Measurements from ENCODE around the gene GID8. TPM values are rescaled to one million over a fixed set of nuclear protein-coding genes. Genes with fewer than 3 reads are reported as not detected.
A peak's percentile ranks its signal among the peaks of the same experiment; 100 is the strongest.

GID8 gene
- total and polyA plus RNA-seq, 4 donors: 11.0 to 35.4 (median 23.7) TPM

DNA sequence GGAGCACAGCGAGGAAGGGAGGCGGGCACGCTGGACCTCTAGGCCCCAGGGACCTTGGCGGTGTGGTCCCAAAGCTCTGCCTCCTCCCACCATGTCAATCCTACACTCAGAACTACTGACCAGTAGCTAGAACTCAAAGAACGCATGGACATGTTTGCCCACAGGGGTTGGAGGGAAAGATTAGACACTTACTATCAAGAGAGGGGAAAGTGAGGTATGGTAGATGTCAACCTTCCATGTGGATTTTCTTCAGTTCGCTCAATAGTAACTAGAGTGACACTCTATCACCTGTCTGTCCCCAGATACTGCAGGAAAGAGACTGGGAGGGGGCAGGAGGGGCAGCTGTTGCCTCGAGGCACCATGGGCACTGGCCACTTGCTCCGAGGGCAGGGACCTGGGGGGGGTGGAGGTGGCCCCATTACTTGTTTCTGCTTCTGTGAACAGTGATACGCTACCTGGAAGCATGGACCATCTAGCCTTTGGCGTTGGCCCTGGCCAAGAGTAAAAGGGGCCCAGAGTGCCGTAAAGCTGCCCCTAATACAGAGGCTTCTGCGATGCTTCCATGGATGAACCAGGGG is 10.7 kb upstream of the GID8 start:
- ATAC-seq (ENCODE audit: insufficient read depth, low FRiP score) (no peak), DNase-seq (no peak)
- H3K4me3 ChIP-seq: peak overlapping the region; percentile 13
- no peak overlapping the region for H3K9ac ChIP-seq (ENCODE audit: insufficient read depth in 1 of 2, low read length in 2 of 2)
- H3K9me3 ChIP-seq (ENCODE audit: control insufficient read depth in 4 of 4, insufficient read depth in 3 of 4, low read length in 3 of 4): peaks cover 0 to 1% (median 0%) of the 10 kb centered on the region in 4 donors
- TF ChIP-seq, protein P1, sequence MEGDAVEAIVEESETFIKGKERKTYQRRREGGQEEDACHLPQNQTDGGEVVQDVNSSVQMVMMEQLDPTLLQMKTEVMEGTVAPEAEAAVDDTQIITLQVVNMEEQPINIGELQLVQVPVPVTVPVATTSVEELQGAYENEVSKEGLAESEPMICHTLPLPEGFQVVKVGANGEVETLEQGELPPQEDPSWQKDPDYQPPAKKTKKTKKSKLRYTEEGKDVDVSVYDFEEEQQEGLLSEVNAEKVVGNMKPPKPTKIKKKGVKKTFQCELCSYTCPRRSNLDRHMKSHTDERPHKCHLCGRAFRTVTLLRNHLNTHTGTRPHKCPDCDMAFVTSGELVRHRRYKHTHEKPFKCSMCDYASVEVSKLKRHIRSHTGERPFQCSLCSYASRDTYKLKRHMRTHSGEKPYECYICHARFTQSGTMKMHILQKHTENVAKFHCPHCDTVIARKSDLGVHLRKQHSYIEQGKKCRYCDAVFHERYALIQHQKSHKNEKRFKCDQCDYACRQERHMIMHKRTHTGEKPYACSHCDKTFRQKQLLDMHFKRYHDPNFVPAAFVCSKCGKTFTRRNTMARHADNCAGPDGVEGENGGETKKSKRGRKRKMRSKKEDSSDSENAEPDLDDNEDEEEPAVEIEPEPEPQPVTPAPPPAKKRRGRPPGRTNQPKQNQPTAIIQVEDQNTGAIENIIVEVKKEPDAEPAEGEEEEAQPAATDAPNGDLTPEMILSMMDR (IDR thresholded peaks at IDR 0.05; ENCODE audit: control extremely low read depth, extremely low read depth): no peak
- H3K27me3 ChIP-seq (ENCODE audit: control insufficient read depth in 3 of 3, insufficient read depth in 3 of 3, low read length in 2 of 3): no peaks in the 10 kb centered on the region
- no peaks in the 10 kb centered on the region for H3K36me3 ChIP-seq (ENCODE audit: control insufficient read depth in 4 of 4, insufficient read depth in 4 of 4, low read length in 4 of 4)
- 80 to 81% methylated on average over 12 of the region's 12 CpGs for WGBS, 2 donors
- H3K27ac ChIP-seq (ENCODE audit: low read depth in 1 of 2, low read length in 1 of 2): peak overlapping the region; percentile 72 to 99
- peaks cover 20 to 55% (median 23%) of the 10 kb centered on the region in 5 donors for H3K4me1 ChIP-seq (ENCODE audit: control insufficient read depth in 5 of 5, insufficient read depth in 5 of 5, low read length in 5 of 5)

DNA sequence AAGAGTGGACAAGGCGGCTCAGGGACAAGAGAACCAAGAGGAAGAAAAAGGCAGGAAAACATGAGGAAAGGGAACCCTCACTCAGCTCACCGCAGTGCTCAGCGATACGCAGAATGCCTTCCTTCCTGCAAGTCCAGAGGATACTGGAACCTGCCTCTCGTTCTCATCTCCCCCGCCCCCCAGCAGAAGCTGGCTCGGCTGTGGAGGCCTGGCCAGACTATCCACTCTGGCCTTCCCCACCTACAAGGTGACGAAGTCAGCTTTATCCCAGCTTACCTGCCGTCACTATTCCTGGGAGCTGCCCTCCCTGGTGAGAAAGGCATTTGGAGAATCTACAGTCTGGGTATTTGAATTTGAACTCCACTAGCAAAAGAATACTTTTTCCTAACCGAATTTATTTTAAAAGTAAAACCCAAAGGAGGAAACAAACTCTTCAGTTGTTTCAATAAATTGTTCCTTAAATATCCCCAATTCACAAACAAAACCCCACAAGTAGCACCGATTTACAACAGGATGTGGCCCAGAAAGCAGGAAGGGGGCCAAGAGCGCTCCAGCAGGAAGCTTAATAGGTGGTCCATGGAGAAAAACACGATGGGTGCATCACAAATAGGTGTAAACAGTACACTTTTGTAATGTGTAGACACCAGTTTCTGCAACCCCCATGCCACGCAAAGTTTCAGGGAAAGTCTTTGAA is 9.6 kb upstream of the GID8 start:
- H3K36me3 ChIP-seq (ENCODE audit: control insufficient read depth in 4 of 4, insufficient read depth in 4 of 4, low read length in 4 of 4): no peaks in the 10 kb centered on the region
- 17 to 28% methylated on average over 14 of the region's 14 CpGs for WGBS, 2 donors
- DNase-seq (peak in 2 of 3 donors; percentile 30 to 62), ATAC-seq (ENCODE audit: insufficient read depth, low FRiP score) (no peak)
- peak overlapping the region; percentile 76 to 91 for H3K27ac ChIP-seq (ENCODE audit: low read depth in 1 of 2, low read length in 1 of 2)
- no peaks in the 10 kb centered on the region for H3K27me3 ChIP-seq (ENCODE audit: control insufficient read depth in 3 of 3, insufficient read depth in 3 of 3, low read length in 2 of 3)
- peaks cover 20 to 50% (median 20%) of the 10 kb centered on the region in 5 donors for H3K4me1 ChIP-seq (ENCODE audit: control insufficient read depth in 5 of 5, insufficient read depth in 5 of 5, low read length in 5 of 5)
- peak overlapping the region; percentile 54 for H3K4me3 ChIP-seq
- no peak overlapping the region for H3K9ac ChIP-seq (ENCODE audit: insufficient read depth in 1 of 2, low read length in 2 of 2)
- TF ChIP-seq, protein P1 (IDR thresholded peaks at IDR 0.05; ENCODE audit: control extremely low read depth, extremely low read depth): no peak
- no peaks in the 10 kb centered on the region for H3K9me3 ChIP-seq (ENCODE audit: control insufficient read depth in 4 of 4, insufficient read depth in 3 of 4, low read length in 3 of 4)

DNA sequence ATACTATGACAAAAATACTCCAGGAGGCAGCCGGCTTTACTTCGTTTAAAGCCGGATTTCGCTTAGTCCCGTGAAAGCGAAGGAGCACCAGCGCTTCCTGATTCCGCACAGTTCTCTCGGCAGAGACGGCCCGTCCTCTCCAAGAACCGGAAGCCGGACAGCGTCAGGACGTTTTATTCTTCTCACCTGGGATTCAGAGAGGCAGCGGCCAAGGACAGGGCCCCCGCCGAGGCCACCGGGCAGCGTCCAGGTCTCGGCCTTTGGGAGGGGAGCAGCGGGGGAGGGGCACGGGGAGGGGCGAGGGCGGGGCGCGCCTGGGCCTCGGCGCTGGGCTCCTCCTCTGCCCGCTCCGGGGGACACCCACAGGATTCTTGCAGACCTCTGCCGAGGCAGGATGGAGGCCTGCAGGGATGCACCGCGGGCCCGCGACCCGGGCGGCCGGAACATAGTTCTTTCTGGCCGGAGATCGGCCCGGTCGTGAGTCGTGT is 8.9 kb upstream of the GID8 start:
- Histone ChIP-seq H3K27ac (ENCODE audit: low read depth in 1 of 2, low read length in 1 of 2) (peak overlapping the region; percentile 76 to 91), H3K36me3 (ENCODE audit: control insufficient read depth in 4 of 4, insufficient read depth in 4 of 4, low read length in 4 of 4) (peaks cover 0 to 3% (median under 1%) of the 10 kb centered on the region in 4 donors), H3K4me1 (ENCODE audit: control insufficient read depth in 5 of 5, insufficient read depth in 5 of 5, low read length in 5 of 5) (peaks cover 18 to 45% (median 19%) of the 10 kb centered on the region in 5 donors), H3K9me3 (ENCODE audit: control insufficient read depth in 4 of 4, insufficient read depth in 3 of 4, low read length in 3 of 4) (no peaks in the 10 kb centered on the region), H3K4me3 (peak overlapping the region; percentile 54), H3K9ac (ENCODE audit: insufficient read depth in 1 of 2, low read length in 2 of 2) (no peak overlapping the region), H3K27me3 (ENCODE audit: control insufficient read depth in 3 of 3, insufficient read depth in 3 of 3, low read length in 2 of 3) (no peaks in the 10 kb centered on the region)
- peak; percentile 56 to 61 (median 57) for DNase-seq
- TF ChIP-seq, protein P1 (IDR thresholded peaks at IDR 0.05; ENCODE audit: control extremely low read depth, extremely low read depth): no peak
- peak; percentile 43 for ATAC-seq (ENCODE audit: insufficient read depth, low FRiP score)
- 0 to 1% methylated on average over 39 to 44 of the region's 44 CpGs for WGBS, 2 donors

Data from lung (tissue), 12 donors.